Stimulated activated naive CD4-positive, alpha-beta T cell treated with Interleukin-2 at 50 U/mL for 16 hours (primary cell): ENCODE measurements around the gene KRT72.

Experiments
- DNase-seq: peaks from one replicate; lab custom pipeline; 2025; lab: John Stamatoyannopoulos, UW

Gene KRT72

GRCh38 chr12:52630008-52630500 lies 28.8 kb upstream of the KRT72 start:
- DNase-seq, result no peak

GRCh38 chr12:52629281-52630007 lies 28.2 kb upstream of the KRT72 start:
- DNase-seq, result no peak

- DNase-seq, result no peak
These were observed 27.6 kb upstream of the KRT72 start for GRCh38 chr12:52628841-52629240.

- DNase-seq, result no peak
These were observed 26.8 kb upstream of the KRT72 start for GRCh38 chr12:52628111-52628507.

- DNase-seq, result no peak
These were observed 26.3 kb upstream of the KRT72 start for GRCh38 chr12:52627395-52628110.

GRCh38 chr12:52622349-52622748 lies 21.1 kb upstream of the KRT72 start:
- no peak for DNase-seq

- DNase-seq, result no peak
These were observed 17.6 kb upstream of the KRT72 start for GRCh38 chr12:52618866-52619265.

- DNase-seq, result no peak
These were observed 17.0 kb upstream of the KRT72 start, which contains the start of gene KRT73 for GRCh38 chr12:52618216-52618615. TSS of gene KRT73 (minus strand) at chr12:52618559. CDS start at chr12:52618524, 35 bp downstream.

GRCh38 chr12:52617403-52617785 lies 16.1 kb upstream of the KRT72 start:
- DNase-seq, result no peak

- no peak for DNase-seq
These were observed 15.6 kb upstream of the KRT72 start for GRCh38 chr12:52616680-52617402.

- no peak for DNase-seq
These were observed 14.6 kb upstream of the KRT72 start for GRCh38 chr12:52615912-52616311.

- DNase-seq, result no peak
These were observed 14.1 kb upstream of the KRT72 start for GRCh38 chr12:52615208-52615868.

GRCh38 chr12:52614381-52615207 lies 13.3 kb upstream of the KRT72 start:
- DNase-seq, result no peak

GRCh38 chr12:52613384-52614030 lies 12.2 kb upstream of the KRT72 start:
- no peak for DNase-seq

- no peak for DNase-seq
These were observed 11.4 kb upstream of the KRT72 start for GRCh38 chr12:52612431-52613383.

GRCh38 chr12:52611080-52611468 lies 9.8 kb upstream of the KRT72 start:
- DNase-seq, result no peak

- DNase-seq, result no peak
These were observed 7.8 kb upstream of the KRT72 start for GRCh38 chr12:52608826-52609630.

- DNase-seq, result no peak
These were observed 6.9 kb upstream of the KRT72 start for GRCh38 chr12:52608161-52608560.

GRCh38 chr12:52607314-52607713 lies 6.1 kb upstream of the KRT72 start:
- no peak for DNase-seq
